BJ (cell line): ENCODE data around the gene RBM23. TPM values are rescaled to one million over a fixed set of nuclear protein-coding genes. Genes with fewer than 3 reads are reported as not detected.
"Not testable (repeated sequence)": the region's sequence is repeated elsewhere in the genome, so short reads cannot be mapped to it uniquely, and the experiment has no call there.

Source experiments
- CTCF ChIA-PET: fragments of 350-600 bp; formaldehyde crosslinking; extraction: SDS; loops from one replicate; lab custom pipeline; 2021; ENCODE audit warnings: antibody characterized with exemption, inconsistent platforms; lab: Yijun Ruan, JAX
- POLR2A ChIA-PET: fragments of 300-600 bp; sonication (Branson Sonifier 250); formaldehyde crosslinking; extraction: SDS; loops from one replicate; lab custom pipeline; 2021; ENCODE audit warnings: antibody characterized with exemption; lab: Charles Lee
- DNase-seq: peaks from one replicate; pipeline ENCODE4 v3.0.0-alpha.2; 2011; ENCODE audit warnings: low read depth
- H3K27me3 ChIP-seq: 2 replicates; pipeline ENCODE4 v1.6.0; 2011; ENCODE audit warnings: low read length; ENCODE audit not compliant: control insufficient read depth, insufficient read depth
- H3K36me3 ChIP-seq: 2 replicates; pipeline ENCODE4 v1.5.1; 2011; ENCODE audit warnings: low read length; ENCODE audit not compliant: control insufficient read depth, insufficient read depth
- H3K4me3 ChIP-seq: 2 replicates; pipeline ENCODE4 v1.5.1; 2011; ENCODE audit warnings: low read depth, mild to moderate bottlenecking, control low read depth, low read length
- CTCF ChIP-seq: IDR thresholded peaks from 2 replicates; pipeline ENCODE4 v1.5.1; 2011; ENCODE audit warnings: low read depth, mild to moderate bottlenecking, control low read depth, inconsistent platforms, low read length, moderate library complexity; ENCODE audit not compliant: insufficient read depth
- polyA plus RNA-seq: library from polyadenylated mRNA; depleted of rRNA; stranded (reverse); fragments of >200 nt; gene quantifications from 2 replicates; pipeline ENCODE4 v1.2.3, GENCODE V29; 2011

The RBM23 gene
- polyA plus RNA-seq, 1 experiment, result 60.9 TPM

- no peak overlapping the region for H3K4me3 ChIP-seq
- H3K36me3 ChIP-seq, result peaks cover 23% of the 10 kb centered on the region
- CTCF ChIA-PET, result interaction anchor here (3.2 kb wide), 1 partner anchor 9 kb away, joined by 17 read pairs; the partner anchor contains the start of gene PRMT5
These were observed 1.7 kb upstream of the RBM23 start for GRCh38 chr14:22920697-22921096.

GRCh38 chr14:22919601-22919921 is 612 bp upstream of the RBM23 start:
- H3K27me3 ChIP-seq, result no peaks in the 10 kb centered on the region
- DNase-seq, result no peak
- POLR2A ChIA-PET, result no interaction called here

More at GRCh38 chr14:22920697-22921096, 1.7 kb upstream of the RBM23 start:
- H3K27me3 ChIP-seq, result no peaks in the 10 kb centered on the region
- TF ChIP-seq CTCF, result no peak
- POLR2A ChIA-PET, result no interaction called here
- no peak for DNase-seq

GRCh38 chr14:22915886-22916521 is 2.9 kb downstream of the RBM23 start:
- Histone ChIP-seq H3K27me3 (no peaks in the 10 kb centered on the region), H3K4me3 (no peak overlapping the region), H3K36me3 (peaks cover 6% of the 10 kb centered on the region)
- TF ChIP-seq CTCF, result no peak
- ChIA-PET CTCF (interaction anchor here (0.6 to 2.7 kb wide), 8 partner anchors 13 to 88 kb away, joined by 3 to 14 read pairs (median 4); partner anchors contain the start of gene AJUBA), POLR2A (interaction anchor here (0.6 to 0.9 kb wide), 4 partner anchors 15 to 385 kb away, joined by 4 to 8 read pairs (median 5); no protein-coding TSS in a partner anchor)
- DNase-seq, result no peak

More at GRCh38 chr14:22919601-22919921, 612 bp upstream of the RBM23 start:
- no peak for TF ChIP-seq CTCF
- Histone ChIP-seq H3K4me3 (peak overlapping the region; percentile 12), H3K36me3 (peaks cover 21% of the 10 kb centered on the region)
- CTCF ChIA-PET, result interaction anchor here (0.7 to 3.2 kb wide), 7 partner anchors 10 to 138 kb away, joined by 3 to 17 read pairs (median 3); partner anchors contain the start of gene PRMT5

GRCh38 chr14:22914836-22915235 is 4.1 kb downstream of the RBM23 start:
- not testable (repeated sequence) for H3K36me3 ChIP-seq, DNase-seq, H3K27me3 ChIP-seq, H3K4me3 ChIP-seq
- CTCF ChIA-PET, result interaction anchor here (1.5 to 2.7 kb wide), 3 partner anchors 14 to 42 kb away, joined by 4 to 14 read pairs (median 4); no protein-coding TSS in a partner anchor
- POLR2A ChIA-PET, result interaction anchor here (0.6 kb wide), 1 partner anchor 14 kb away, joined by 3 read pairs; the partner anchor contains the start of gene PRMT5

GRCh38 chr14:22910916-22911315 is 8.0 kb downstream of the RBM23 start:
- CTCF ChIA-PET, result interaction anchor here (1.1 to 2.2 kb wide), 2 partner anchors 10 to 58 kb away, joined by 4 to 21 read pairs; no protein-coding TSS in a partner anchor

More at GRCh38 chr14:22910916-22911315, 8.0 kb downstream of the RBM23 start:
- TF ChIP-seq CTCF, result no peak
- POLR2A ChIA-PET, result interaction anchor here (0.6 kb wide), 1 partner anchor 72 kb away, joined by 4 read pairs; no protein-coding TSS in a partner anchor
- DNase-seq, result no peak
- H3K27me3 ChIP-seq, result no peaks in the 10 kb centered on the region
- H3K36me3 ChIP-seq, result peaks cover 7% of the 10 kb centered on the region
- no peak overlapping the region for H3K4me3 ChIP-seq
